Liver (tissue), 3 donors: ENCODE results near the gene ASB8.

Experiments
- CTCF ChIP-seq: fragments of 150-350 bp; IDR thresholded peaks from 2 replicates; pipeline ENCODE4 v1.5.1; 2017; ENCODE audit warnings: improper control_type of control experiment, low read depth, low read length; ENCODE audit not compliant: missing input control
- FOXA1 ChIP-seq: IDR thresholded peaks from 2 replicates; pipeline ENCODE4 v1.6.1; 2016; ENCODE audit warnings: antibody characterized with exemption
- JUND ChIP-seq, 2 donors: IDR thresholded peaks; 2 replicates each; pipeline ENCODE4 v1.6.1; 2016; ENCODE audit warnings: antibody characterized with exemption in 2 of 2
- MAX ChIP-seq: IDR thresholded peaks from 2 replicates; pipeline ENCODE4 v1.6.1; 2016; ENCODE audit warnings: antibody characterized with exemption
- RAD21 ChIP-seq, 2 donors: IDR thresholded peaks; 2 replicates each; pipeline ENCODE4 v1.6.1; 2016; ENCODE audit warnings: antibody characterized with exemption in 2 of 2, mild to moderate bottlenecking in 2 of 2
- TAF1 ChIP-seq: conservative IDR thresholded peaks from 2 replicates; pipeline ENCODE4 v1.6.1; 2016; ENCODE audit warnings: antibody characterized with exemption, mild to moderate bottlenecking
- YY1 ChIP-seq: IDR thresholded peaks from 2 replicates; pipeline ENCODE4 v1.6.1; 2016; ENCODE audit warnings: antibody characterized with exemption, mild to moderate bottlenecking
- donor health status: healthy.
- donor health status: healthy.

- TF ChIP-seq MAX: no peak
- no peak for TF ChIP-seq RAD21 (IDR thresholded peaks at IDR 0.05)
- TF ChIP-seq CTCF: no peak
- no peak for TF ChIP-seq TAF1
- no peak for TF ChIP-seq YY1
- TF ChIP-seq FOXA1: no peak
- no peak for TF ChIP-seq JUND (IDR thresholded peaks at IDR 0.05)
Measured at GRCh38 chr12:48184549-48184922, 27.2 kb upstream of the ASB8 start.
